IMR-90 (cell line): ENCODE data around the gene C16orf87.
A peak's percentile ranks its signal among the peaks of the same experiment; 100 is the strongest.

ENCODE experiments used
- BHLHE40 ChIP-seq: fragments of 150-350 bp; IDR thresholded peaks from 2 replicates; pipeline ENCODE4 v1.6.1; 2016; ENCODE audit warnings: mild to moderate bottlenecking, low read depth, low read length
- CTCF ChIP-seq: conservative IDR thresholded peaks from 2 replicates; pipeline ENCODE4 v1.5.1; 2012; ENCODE audit warnings: mild to moderate bottlenecking, low read depth, low read length, improper control_type of control experiment
- FOS ChIP-seq: fragments of 150-350 bp; IDR thresholded peaks from 2 replicates; pipeline ENCODE4 v1.6.1; 2016; ENCODE audit warnings: low read depth, low read length
- POLR2A ChIP-seq: IDR thresholded peaks from 2 replicates; pipeline ENCODE4 v1.6.1; 2012; ENCODE audit warnings: mild to moderate bottlenecking, low read depth, low read length
- RAD21 ChIP-seq: IDR thresholded peaks from 2 replicates; pipeline ENCODE4 v1.6.1; 2012; ENCODE audit warnings: low read length, improper control_type of control experiment
- RFX5 ChIP-seq: IDR thresholded peaks from 2 replicates; pipeline ENCODE4 v1.8.0; 2012; ENCODE audit warnings: low read depth, mild to moderate bottlenecking, low read length, moderate library complexity

DNA sequence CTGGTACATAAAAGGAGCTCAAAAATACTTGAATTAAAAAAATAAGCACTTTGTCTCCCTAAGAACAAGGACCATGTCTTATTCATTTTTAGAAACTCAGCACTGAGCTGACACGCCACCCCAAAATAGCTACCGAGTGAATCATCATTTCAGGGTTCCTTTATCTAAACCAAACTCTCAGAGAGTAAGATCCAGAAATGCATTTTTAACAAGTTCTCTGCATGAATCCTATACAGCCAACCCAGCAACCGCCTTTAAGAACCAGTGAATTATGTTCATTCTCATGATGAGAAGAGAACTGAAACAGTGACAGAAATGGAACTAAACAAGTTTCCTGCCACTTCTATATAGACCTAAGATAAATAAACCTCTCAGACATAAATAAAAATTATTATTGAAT, 8.7 kb downstream of the C16orf87 start:
- no peak for TF ChIP-seq CTCF
- no peak for TF ChIP-seq BHLHE40
- no peak for TF ChIP-seq POLR2A
- TF ChIP-seq RFX5 = no peak
- peak; percentile 67; the same call in 1 of the 2 replicates for TF ChIP-seq FOS
- TF ChIP-seq RAD21 = no peak
